ENCODE data around the gene CEP89.
"Not testable (repeated sequence)": the region's sequence is repeated elsewhere in the genome, so short reads cannot be mapped to it uniquely, and the experiment has no call there.

Gene CEP89

DNA sequence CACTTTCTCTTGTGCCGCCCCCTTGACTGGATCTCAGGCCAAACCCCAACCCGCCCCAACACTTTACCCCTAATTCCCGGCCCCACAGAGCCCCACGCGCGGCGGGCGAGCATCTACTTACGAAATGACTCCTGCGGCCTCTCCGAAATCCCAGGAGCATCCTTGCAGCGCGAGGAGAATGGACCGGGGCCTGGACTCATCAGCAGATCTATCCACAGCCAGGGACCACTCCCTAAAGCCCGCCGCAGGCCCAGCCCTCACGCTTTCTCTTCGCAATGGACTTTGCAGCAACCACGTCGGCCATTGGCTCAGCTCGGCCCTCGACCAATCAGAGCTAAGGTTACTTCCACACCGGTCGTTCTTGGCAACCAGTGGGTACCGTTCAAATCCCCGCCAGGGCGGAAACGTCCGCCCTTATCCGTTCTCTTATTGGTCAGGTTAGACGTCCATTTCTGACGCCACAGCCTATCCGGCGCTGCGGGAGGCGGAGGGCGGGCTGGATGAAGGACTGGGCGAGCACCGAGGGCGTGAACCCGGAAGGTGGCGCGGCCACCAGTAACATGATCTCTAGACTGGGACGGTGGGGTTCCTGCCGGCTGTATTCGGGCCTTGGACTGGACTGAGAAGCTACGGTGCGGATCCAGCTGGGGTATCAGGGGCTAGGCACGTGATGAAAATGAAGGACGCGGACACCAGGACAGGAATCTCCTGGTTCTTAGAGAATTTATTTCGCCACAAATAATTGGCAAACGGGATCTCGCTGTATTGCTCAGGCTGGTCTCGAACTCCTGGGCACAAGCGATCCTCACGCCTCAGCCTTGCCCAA, at the start of gene CEP89, which contains the start of gene FAAP24:
Gene CEP89, minus strand, starts transcription at position 244 of the 826 bp plus-strand sequence. Its CDS starts 84 bp downstream, at position 160.
Gene FAAP24, plus strand, starts transcription at position 528 of the 826 bp plus-strand sequence. CDS start 955 bp downstream, outside the sequence.
- DNase-seq: peak; percentile 94

DNA sequence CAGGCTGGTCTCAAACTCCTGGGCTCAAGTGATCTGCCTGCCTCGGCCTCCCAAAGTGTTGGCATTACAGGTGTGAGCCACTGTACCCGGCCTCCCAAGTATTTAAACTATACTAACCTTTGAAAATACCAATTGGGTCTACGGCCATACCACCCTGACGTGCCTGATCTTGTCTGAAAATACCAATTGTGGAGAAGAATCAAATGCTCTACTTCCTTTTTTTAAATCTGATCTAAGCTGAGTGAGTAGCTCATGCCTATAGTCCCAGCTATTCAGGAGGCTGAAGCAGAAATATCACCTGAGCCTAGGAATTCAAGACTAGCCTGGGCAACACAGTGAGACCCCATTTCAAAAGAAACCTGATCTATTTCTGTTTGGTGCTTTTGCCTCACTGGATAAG, 39.1 kb upstream of the CEP89 start:
- DNase-seq: not testable (repeated sequence)

DNA sequence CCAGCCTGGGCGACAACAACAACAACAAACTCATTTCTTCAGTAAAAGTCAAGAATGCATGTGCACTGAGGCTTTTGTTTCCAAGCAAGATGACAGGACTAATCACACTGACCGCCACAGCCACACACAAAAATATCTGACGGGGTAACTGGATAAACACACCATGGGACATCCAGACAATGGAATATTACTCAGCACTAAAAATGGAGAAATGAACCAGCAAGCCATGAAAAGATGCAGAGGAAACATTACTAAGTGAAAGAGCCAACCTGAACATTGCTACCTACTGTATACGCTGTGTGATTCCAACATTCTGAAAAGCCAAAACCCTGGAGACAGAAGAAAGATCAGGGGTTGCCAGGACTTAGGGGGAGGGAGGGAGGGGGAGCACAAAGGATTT, 37.0 kb upstream of the CEP89 start:
- no peak for DNase-seq

DNA sequence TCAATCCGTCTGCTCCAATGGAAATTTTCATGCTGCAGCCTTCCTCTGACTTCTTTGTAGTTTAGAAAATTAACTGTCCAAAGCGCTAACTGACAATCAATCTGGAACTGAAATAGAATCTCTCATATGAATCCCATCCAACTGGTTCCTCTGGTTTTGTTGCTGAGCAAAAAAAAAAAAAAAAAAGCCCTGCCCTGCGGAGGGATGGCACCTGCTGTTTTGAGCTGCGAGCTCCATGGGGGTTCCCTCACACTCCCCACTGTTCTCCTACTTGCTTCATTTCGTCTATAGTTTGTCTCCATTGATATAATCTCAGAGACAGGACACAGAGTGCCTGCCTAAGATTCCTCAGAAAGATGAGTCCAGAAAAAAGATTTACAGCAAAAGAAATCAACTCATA, 33.7 kb upstream of the CEP89 start:
- no peak for DNase-seq

DNA sequence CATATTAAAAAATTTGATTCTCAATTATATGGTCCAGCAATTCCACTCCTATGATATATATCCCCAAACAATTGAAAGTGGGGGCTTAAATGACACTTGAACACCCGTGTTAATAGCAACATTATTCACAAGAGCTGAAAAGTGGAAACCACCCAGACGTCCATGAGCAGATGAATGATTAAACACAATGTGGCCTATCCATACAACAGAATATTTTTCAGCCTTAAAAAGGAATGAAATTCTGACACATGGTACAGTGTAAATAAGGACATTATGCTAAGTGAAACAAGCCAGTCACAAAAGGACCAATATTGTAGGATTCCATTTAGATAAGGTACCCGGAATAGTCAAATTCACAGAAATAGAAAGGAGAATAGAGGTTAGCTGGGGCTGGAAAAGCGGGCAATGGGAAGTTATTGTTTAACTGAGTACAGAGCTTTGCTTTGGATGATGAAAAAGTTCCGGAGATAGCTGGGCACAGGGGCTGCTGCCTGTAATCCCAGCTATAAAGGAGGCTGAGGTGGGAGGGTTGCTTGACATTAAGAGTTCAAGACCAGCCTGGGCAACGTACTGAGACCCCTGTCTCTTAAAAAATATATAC, 31.8 kb upstream of the CEP89 start:
- not testable (repeated sequence) for DNase-seq

DNA sequence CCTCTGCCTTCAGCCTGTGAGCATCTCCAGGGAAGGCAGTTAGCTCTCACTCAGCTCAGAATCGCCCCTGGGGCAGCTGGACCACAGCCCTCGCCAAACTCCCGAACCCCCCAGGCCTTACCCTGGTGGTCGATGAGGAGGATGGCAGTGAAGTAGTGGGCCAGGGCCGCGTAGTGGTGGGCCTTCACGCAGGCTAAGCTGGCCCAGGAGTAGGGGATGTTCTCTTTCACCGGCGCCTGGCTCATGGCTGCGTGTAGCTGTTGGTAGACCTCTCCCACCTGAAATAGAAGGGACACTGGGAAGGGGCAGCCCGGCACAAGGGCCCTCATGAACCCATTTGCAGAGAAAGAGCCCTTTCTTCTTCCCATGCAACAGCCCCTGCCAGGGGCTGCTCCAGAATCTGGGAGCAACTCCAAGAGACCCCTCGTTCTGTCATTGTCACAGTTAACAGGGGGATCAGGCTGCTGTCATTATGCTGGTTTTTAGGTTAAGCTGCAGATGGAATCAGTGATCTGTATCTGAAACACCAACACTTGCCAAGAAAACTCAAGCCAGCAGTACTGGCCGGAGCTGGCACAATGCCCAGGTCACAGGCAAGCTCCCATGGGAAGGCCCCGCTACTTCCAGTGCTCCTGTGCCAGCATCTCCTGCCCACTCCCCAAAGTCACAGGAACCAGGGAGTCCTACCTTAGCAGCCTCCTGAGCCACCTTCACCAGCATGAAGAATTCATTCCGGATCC, 30.5 kb upstream of the CEP89 start:
- not testable (repeated sequence) for DNase-seq

DNA sequence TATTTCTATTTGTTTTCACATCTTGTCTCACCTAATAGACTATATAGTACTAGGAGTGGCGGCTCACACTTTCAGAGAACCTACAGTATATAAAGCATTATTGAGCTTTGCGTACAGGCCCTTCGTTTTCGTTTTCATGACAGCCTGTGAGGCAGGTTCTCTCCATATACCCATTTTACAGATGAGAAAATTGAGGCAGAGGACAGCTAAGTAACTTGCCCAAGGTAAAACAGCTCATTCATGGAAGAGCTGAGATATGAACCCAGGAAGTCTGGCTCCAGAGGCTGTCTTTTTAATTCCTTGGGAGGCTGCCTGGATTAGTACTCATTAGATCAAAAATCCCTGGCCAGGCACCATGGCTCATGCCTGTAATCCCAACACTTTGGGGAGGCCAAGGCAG, 29.2 kb upstream of the CEP89 start:
- DNase-seq: no peak

DNA sequence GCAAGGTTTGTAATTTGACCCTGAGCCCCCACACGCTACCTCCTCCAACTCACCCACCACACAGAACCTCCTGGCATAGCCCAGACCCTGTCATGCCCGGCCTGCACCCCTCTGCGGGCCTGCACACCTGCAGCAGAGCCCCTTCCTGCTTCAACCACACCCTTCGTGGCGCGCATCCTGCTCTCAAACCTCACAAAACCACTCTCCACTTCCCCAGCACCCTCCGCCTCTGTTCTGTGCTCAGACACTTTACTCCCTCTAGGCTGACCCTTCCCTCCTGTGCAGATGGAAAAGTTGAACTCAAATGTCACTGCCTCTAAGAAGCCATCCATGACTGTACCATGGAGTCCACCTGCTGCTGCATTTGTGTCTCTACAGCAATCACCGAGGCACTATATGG, 28.8 kb upstream of the CEP89 start:
- DNase-seq: no peak

DNA sequence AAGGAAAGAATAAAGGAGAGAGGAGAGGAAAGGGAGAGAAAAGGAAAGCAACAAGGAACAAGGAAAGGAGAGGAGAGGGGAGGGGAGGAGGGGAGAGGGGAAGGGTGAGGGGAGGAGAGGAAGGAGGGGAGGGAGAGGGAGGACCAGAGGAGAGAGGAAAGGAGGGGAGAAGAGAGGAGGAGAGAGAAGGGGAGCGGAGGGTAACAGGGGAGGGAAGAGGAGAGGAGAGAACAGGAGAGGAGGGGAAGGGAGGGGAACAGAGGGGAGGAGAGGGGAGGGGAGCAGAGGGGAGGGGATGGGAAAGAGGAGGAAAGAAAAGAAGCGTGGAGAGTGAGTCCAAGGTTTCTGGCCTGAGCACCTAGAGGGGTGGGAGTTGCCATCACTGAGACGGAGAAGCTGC, 27.0 kb upstream of the CEP89 start:
- no peak for DNase-seq

DNA sequence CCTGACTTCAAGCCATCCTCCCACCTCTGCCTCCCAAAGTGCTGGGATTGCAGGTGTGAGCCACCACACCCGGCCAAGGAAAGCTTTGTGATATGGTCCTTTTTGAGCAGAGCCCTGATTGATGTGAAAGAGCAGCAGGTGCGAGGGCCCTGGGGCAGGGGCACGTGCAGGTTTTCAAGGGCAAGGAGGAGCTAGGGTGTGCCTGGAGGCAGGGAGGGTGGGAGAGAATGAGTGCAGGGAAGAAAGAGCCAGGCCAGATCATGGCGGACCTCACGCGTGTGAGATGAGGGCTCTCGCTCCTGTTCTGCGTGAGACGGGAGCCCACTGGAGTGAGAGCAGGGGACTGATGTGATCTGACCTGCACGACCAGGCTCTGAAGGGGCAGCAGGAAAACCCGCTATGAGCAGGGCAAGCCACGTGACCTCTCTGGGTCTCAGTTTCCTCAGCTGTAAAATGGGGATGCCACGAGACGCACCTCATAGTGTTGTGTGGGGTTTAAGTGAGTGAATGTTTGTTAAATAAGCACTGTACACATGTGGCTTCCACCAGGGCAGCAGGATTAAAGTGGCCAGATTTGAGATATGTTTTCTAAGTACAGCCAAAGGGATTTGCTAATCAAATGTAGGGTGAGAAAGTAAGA, 26.1 kb upstream of the CEP89 start:
- no peak for DNase-seq

DNA sequence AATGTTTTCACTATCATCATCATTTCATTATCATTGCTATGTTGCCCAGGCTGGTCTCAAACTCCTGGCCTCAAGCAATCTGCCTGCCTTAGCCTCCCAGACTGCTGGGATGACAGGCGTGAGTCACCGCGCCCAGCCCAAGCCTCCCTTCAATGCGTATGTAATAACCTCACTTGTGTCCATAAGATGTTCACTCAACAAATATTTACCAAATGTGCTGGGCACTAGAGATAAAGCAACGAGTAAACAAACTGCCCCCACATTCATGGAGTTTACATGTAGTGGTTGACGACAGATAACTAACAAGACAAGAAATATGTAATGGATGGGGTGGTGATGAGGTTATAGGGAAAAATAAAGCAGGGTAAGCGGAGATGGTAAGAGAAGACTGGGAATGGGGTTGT, 25.3 kb upstream of the CEP89 start:
- DNase-seq: not testable (repeated sequence)

DNA sequence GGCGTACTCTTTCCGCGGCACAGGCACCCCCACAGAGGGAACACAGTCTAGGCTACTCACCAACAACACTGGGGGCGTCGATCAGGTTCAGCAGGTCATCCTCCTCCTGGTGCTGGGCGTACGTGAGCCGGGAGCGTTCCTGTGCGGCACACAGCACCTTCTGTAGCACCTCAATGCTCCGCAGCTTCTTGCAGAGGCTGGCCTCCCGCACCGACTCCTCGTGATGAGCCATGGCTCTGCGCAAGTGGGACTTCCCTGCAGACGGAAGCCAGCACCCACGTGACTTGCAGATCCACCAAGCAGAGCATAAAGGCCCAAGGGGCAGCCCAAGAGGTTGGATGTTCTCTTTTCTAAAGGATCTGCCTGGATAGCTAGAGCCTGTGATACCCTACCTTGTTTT, 24.2 kb upstream of the CEP89 start:
- not testable (repeated sequence) for DNase-seq

DNA sequence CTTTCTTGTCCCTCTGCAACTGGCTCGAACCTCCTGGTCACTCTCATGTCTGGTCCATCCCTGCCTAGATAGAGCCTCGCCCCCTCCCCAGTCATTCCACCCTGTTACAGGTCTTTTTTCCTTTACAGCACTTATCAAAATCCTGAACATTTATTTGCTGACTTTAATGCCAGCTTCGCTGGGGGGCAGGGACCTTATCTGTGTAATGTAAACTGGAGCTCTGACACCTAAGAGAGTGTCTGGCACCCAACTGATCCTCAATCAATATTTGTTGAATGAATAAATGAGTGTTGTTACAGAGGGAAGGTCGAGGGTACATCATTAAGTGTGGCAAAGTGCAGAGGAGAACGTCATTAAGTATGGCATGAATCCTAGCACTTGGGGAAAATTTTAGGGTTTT, 17.0 kb upstream of the CEP89 start:
- no peak for DNase-seq

DNA sequence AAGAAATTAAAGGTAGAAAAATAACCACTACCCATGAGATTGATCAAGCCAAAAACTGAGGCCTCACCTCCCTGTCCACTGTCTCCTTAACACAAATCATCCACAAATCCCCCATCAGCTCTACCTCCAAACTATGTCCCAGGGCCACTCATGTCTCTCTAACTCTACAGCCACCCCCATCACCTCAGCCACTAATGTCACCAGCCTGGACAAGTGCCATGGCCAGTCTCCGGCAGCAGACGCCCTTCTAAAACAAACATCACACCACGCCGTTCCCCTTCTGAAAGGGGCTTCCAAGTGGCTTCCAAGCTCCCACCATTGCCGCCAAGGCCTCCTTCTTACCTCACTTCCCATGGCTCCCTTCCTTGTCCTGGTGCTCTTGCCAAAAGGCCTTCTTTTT, 16.5 kb upstream of the CEP89 start:
- DNase-seq: not testable (repeated sequence)

DNA sequence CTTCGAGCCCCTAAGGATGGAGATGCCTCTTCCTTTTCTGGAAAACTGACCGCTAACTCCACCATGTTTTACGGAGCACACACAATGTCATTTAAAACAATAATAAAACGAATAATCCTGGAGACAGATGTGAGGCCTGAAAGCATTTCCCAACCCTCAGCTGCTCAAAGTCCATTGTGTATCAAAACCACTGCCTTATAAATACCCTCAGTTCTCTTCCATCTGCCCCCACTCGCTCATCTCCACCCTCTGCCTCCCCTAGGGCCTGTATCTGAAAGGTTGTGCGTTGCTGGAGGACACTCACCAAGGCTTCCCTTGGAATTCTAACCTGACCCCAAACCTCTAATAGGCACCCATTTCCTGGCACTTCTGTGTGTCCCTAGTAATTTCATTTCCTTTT, 10.7 kb upstream of the CEP89 start:
- not testable (repeated sequence) for DNase-seq

DNA sequence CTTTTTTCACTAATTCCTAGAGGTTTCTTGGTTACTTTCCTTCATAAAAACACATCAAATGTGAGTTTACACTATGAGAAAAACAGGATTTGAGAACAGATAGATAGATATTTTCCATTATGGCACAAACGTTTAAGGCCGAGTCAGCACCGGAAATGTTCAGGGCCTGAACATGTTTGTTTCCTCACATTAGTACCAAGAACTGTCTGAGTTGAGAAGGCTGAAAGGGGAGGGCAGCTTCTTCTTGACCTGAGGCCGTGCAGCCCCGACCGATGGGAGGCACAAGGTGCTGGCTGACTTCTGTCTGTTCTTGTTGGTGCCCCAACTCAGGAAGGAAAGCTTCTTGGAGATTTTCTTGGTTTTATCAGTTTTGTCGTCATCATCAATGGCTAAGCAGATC, 8.0 kb upstream of the CEP89 start:
- DNase-seq: not testable (repeated sequence)

DNA sequence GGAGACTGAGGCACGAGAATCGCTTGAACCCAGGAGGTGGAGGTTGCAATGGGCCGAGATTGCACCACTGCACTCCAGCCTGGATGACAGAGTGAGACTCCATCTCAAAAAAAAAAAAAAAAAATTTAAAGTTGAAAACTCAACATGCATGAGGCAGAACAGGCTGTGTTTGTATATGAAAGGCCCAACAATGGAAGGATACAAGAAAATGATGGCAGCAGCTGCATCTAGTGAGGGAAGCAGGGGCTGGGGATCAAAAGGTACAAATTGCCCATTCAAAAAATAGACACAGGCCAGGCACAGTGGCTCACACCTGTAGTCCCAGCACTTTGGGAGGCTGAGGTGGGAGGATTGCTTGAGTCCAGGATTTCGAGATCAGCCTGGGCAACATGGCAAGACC, 6.1 kb upstream of the CEP89 start:
- DNase-seq: not testable (repeated sequence)

DNA sequence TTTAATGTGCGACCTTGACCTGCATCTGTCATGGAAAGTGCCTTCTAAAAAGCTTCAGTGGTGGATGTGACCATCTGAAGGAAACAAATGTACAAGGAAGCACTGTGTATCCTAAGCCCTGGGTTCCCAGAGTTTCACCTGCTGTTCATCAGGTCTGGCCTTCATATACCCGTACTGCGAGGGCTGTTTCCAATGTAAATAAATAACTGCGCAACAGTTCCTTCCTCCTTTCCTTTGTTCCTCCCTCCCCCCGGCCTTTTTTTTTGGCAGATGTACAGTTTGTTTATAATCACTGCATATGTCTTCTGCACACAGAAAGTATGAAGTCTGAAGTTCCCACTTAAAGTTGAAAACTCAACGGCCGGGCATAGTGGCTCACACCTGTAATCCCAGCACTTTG, 5.5 kb upstream of the CEP89 start:
- no peak for DNase-seq

DNA sequence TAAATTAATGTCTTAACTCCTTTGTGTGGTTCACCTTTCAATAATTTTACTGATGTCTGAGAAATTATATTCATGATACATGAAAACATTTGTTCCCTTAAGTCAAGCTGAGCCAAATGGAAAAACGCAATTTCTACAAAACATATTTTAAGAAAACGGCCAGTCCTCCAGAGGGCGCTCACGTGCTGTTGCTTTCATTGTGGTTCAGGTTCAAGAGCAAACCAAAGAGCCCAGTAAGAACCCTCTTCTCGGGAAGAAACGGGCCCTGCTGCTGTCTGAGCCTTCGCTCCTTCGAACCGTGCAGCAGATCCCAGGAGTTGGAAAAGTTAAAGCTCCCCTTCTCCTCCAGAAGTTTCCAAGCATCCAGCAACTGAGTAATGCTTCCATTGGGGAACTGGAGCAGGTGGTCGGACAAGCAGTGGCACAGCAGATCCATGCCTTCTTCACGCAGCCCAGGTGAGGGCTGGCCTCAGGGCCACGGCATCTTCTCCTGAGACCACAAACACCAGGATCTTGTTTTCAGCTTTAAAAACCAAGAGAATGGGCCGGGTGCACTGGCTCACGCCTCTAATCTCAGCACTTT, 4.6 kb upstream of the CEP89 start:
- DNase-seq: peak; percentile 70

DNA sequence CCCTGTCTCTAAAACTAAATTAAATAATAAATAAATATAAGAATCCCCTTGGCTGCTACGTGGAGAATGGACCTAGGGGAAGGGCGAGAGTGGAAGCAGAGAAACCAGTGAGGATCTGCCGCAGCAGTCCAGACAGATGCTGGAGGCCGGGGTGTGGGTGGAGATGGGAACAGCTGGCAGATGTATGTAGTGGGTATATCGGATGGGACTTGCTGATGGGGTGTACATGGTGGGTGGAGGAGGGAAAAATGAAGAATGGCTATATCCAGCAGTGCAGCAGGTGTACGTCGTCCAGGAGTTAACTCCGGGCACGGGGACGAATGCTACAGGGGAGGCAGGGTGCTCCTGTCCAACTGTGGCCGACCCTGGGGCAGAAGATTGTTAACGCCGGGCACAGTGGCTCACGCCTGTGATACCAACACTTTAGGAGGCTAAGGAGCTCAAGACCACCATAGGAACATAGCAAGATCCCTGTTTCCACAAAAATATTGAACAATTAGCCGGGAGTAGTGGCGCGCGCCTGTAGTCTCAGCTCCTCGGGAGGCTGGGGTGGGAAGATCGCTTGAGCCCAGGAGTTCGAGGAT, 654 bp downstream of the CEP89 start:
- no peak for DNase-seq

DNA sequence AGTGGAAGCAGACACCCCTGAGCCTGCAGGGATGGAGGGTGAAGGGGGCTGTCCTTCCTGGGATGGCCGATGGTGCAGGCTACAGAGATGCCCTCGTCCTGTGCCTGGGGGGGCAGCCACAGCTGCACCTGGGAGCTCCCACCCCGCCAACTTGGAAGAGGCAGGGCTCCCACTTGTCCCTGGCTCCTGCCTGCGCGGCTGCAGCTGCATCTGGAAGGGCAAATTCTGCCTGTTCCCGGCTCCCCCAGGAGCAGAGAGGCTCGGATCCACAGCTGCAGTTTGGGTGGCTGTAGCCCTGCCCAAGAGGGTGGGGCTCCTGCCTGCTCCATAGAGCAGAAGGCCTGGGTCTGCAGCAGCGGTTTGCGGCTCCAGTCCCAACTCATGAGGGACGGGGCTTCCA, 2.2 kb downstream of the CEP89 start:
- DNase-seq: no peak

DNA sequence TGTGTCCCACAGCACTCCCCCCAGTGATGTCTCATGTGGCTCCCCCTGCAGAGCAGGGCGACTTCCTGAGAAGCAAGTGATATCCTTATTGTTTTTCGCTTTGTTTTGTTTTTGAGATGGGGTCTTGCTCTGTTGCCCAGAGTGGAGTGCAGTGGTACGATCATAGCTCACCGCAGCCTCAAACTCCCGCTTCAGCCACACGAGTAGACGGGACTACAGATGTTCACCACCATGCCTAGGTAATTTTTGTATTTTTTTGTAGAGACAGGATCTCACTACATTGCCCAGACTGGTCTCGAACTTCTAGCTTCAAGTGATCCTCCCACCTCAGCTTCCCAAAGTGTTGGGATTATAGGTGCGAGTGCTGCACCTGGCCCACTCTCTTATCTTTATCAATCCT, 5.0 kb downstream of the CEP89 start:
- DNase-seq: no peak
